Testis (tissue), 2 donors: ENCODE measurements around the gene MAD2L2.

Experiments
- POLR2A ChIP-seq: fragments of 450-650 bp; IDR thresholded peaks from one replicate; pipeline ENCODE4 v1.6.1; 2017; ENCODE audit warnings: antibody characterized with exemption, mild to moderate bottlenecking, moderate library complexity
- TF ChIP-seq, protein P1 (sequence below), 3 experiments: fragments of 450-650 bp in 2 of 3; fragments of 200-600 bp in 1 of 3; sonication (generic) in 1 of 3; IDR thresholded peaks; one replicate each; pipeline ENCODE4 v1.5.1; 2016 to 2019; ENCODE audit warnings: antibody characterized with exemption in 3 of 3, mild to moderate bottlenecking in 2 of 3, moderate library complexity in 1 of 3

DNA sequence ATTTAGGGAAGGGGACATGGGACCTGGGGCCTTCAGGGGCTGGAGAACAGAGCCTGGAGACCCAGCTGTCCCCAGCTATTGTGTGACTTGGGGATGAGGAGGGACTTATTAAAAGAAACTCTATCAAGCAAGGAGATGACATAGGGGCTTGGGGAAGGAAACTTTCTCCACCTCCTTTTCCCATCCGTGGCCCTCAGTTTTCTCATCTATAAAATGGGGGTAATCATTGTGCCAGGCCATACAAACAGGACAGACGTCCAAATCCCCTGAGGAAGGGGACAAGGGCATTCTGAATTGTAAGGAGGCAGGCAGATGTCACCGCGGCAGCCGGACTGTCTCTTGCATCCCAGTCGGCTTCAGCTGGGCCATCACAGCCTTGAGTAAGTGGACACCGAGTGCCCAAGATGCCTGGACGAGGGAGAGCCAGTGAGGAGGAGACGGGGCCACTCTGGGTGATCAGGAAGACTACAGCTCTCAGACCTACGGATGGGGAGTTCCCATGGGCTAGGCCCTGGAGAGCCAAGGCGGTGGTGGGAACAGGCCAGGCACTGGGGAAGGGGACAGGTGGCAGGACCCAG is 28.7 kb downstream of the MAD2L2 start:
- TF ChIP-seq POLR2A: no peak
- TF ChIP-seq, protein P1, sequence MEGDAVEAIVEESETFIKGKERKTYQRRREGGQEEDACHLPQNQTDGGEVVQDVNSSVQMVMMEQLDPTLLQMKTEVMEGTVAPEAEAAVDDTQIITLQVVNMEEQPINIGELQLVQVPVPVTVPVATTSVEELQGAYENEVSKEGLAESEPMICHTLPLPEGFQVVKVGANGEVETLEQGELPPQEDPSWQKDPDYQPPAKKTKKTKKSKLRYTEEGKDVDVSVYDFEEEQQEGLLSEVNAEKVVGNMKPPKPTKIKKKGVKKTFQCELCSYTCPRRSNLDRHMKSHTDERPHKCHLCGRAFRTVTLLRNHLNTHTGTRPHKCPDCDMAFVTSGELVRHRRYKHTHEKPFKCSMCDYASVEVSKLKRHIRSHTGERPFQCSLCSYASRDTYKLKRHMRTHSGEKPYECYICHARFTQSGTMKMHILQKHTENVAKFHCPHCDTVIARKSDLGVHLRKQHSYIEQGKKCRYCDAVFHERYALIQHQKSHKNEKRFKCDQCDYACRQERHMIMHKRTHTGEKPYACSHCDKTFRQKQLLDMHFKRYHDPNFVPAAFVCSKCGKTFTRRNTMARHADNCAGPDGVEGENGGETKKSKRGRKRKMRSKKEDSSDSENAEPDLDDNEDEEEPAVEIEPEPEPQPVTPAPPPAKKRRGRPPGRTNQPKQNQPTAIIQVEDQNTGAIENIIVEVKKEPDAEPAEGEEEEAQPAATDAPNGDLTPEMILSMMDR (IDR thresholded peaks at IDR 0.05): no peak
